ENCODE measurements around the gene EPHA8. TPM values are rescaled to one million over a fixed set of nuclear protein-coding genes. Genes with fewer than 3 reads are reported as not detected.

Gene EPHA8
- total RNA-seq, 3 donors from 2014 or later (not counting 1 experiment from before 2014, with no cell fraction given), result not detected

GRCh38 chr1:22613572-22613918 is 50.3 kb downstream of the EPHA8 start:
- TF ChIP-seq, protein P1, sequence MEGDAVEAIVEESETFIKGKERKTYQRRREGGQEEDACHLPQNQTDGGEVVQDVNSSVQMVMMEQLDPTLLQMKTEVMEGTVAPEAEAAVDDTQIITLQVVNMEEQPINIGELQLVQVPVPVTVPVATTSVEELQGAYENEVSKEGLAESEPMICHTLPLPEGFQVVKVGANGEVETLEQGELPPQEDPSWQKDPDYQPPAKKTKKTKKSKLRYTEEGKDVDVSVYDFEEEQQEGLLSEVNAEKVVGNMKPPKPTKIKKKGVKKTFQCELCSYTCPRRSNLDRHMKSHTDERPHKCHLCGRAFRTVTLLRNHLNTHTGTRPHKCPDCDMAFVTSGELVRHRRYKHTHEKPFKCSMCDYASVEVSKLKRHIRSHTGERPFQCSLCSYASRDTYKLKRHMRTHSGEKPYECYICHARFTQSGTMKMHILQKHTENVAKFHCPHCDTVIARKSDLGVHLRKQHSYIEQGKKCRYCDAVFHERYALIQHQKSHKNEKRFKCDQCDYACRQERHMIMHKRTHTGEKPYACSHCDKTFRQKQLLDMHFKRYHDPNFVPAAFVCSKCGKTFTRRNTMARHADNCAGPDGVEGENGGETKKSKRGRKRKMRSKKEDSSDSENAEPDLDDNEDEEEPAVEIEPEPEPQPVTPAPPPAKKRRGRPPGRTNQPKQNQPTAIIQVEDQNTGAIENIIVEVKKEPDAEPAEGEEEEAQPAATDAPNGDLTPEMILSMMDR (IDR thresholded peaks at IDR 0.05), result no peak
- H3K27ac ChIP-seq (ENCODE audit: low read length), result no peak overlapping the region
- H3K27me3 ChIP-seq (ENCODE audit: control insufficient read depth, insufficient read depth, low read length), result no peaks in the 10 kb centered on the region
- Mint-ChIP-seq H3K4me3 (no peak overlapping the region), H3K4me1 (no peaks in the 10 kb centered on the region), H3K27ac (no peak overlapping the region), H3K27me3 (ENCODE audit: low read depth in 2 of 2) (peaks cover 21 to 28% of the 10 kb centered on the region in 2 donors), H3K9me3 (no peaks in the 10 kb centered on the region), H3K36me3 (no peaks in the 10 kb centered on the region)
- no peak for DNase-seq
- intact Hi-C loops (cut with micrococcal nuclease), result no loop called here
- no peaks in the 10 kb centered on the region for H3K9me3 ChIP-seq (ENCODE audit: control insufficient read depth, insufficient read depth, low read length)
- H3K4me1 ChIP-seq (ENCODE audit: control insufficient read depth, insufficient read depth, low read length), result no peaks in the 10 kb centered on the region
- H3K4me3 ChIP-seq (ENCODE audit: low read length), result no peak overlapping the region
- ATAC-seq, result no peak
- no peaks in the 10 kb centered on the region for H3K36me3 ChIP-seq (ENCODE audit: control insufficient read depth, insufficient read depth, low read length)
- WGBS (ENCODE audit: insufficient coverage), result 73% methylated on average over 5 of the region's 5 CpGs

- no peaks in the 10 kb centered on the region for H3K36me3 Mint-ChIP-seq
- Histone ChIP-seq H3K27ac (ENCODE audit: low read length) (no peak overlapping the region), H3K27me3 (ENCODE audit: control insufficient read depth, insufficient read depth, low read length) (no peaks in the 10 kb centered on the region), H3K4me1 (ENCODE audit: control insufficient read depth, insufficient read depth, low read length) (no peaks in the 10 kb centered on the region), H3K9me3 (ENCODE audit: control insufficient read depth, insufficient read depth, low read length) (no peaks in the 10 kb centered on the region), H3K36me3 (ENCODE audit: control insufficient read depth, insufficient read depth, low read length) (no peaks in the 10 kb centered on the region), H3K4me3 (ENCODE audit: low read length) (no peak overlapping the region)
- H3K4me1 Mint-ChIP-seq, result no peaks in the 10 kb centered on the region
- no peak for ATAC-seq
- no peak for DNase-seq
- no peak overlapping the region for H3K27ac Mint-ChIP-seq
- WGBS (ENCODE audit: insufficient coverage), result 57% methylated on average over 12 of the region's 12 CpGs
- no peak overlapping the region for H3K4me3 Mint-ChIP-seq
- TF ChIP-seq, protein P1 (IDR thresholded peaks at IDR 0.05), result no peak
- H3K9me3 Mint-ChIP-seq, result no peaks in the 10 kb centered on the region
- intact Hi-C loops (cut with micrococcal nuclease), result no loop called here
- peaks cover 19 to 24% of the 10 kb centered on the region in 2 donors for H3K27me3 Mint-ChIP-seq (ENCODE audit: low read depth in 2 of 2)
Measured at GRCh38 chr1:22613951-22614350, 50.7 kb downstream of the EPHA8 start.

GRCh38 chr1:22615886-22616285 is 52.6 kb downstream of the EPHA8 start:
- Mint-ChIP-seq H3K9me3 (no peaks in the 10 kb centered on the region), H3K27ac (no peak overlapping the region), H3K4me3 (no peak overlapping the region), H3K4me1 (no peaks in the 10 kb centered on the region), H3K36me3 (no peaks in the 10 kb centered on the region), H3K27me3 (ENCODE audit: low read depth in 2 of 2) (peaks cover 14% of the 10 kb centered on the region in 2 donors)
- Histone ChIP-seq H3K36me3 (ENCODE audit: control insufficient read depth, insufficient read depth, low read length) (no peaks in the 10 kb centered on the region), H3K4me1 (ENCODE audit: control insufficient read depth, insufficient read depth, low read length) (no peaks in the 10 kb centered on the region), H3K27me3 (ENCODE audit: control insufficient read depth, insufficient read depth, low read length) (no peaks in the 10 kb centered on the region), H3K4me3 (ENCODE audit: low read length) (no peak overlapping the region), H3K27ac (ENCODE audit: low read length) (no peak overlapping the region), H3K9me3 (ENCODE audit: control insufficient read depth, insufficient read depth, low read length) (no peaks in the 10 kb centered on the region)
- 86% methylated on average over 2 of the region's 2 CpGs for WGBS (ENCODE audit: insufficient coverage)
- intact Hi-C loops (cut with micrococcal nuclease), result no loop called here
- no peak for ATAC-seq
- DNase-seq, result no peak
- TF ChIP-seq, protein P1 (IDR thresholded peaks at IDR 0.05), result no peak

- no peaks in the 10 kb centered on the region for H3K9me3 Mint-ChIP-seq
- TF ChIP-seq, protein P1 (IDR thresholded peaks at IDR 0.05), result no peak
- intact Hi-C loops (cut with micrococcal nuclease), result no loop called here
- H3K4me1 Mint-ChIP-seq, result no peaks in the 10 kb centered on the region
- no peak overlapping the region for H3K27ac ChIP-seq (ENCODE audit: low read length)
- no peak for DNase-seq
- H3K9me3 ChIP-seq (ENCODE audit: control insufficient read depth, insufficient read depth, low read length), result no peaks in the 10 kb centered on the region
- peaks cover 8 to 14% of the 10 kb centered on the region in 2 donors for H3K27me3 Mint-ChIP-seq (ENCODE audit: low read depth in 2 of 2)
- H3K4me1 ChIP-seq (ENCODE audit: control insufficient read depth, insufficient read depth, low read length), result no peaks in the 10 kb centered on the region
- 58% methylated on average over 11 of the region's 11 CpGs for WGBS (ENCODE audit: insufficient coverage)
- no peak for ATAC-seq
- no peaks in the 10 kb centered on the region for H3K27me3 ChIP-seq (ENCODE audit: control insufficient read depth, insufficient read depth, low read length)
- H3K36me3 Mint-ChIP-seq, result no peaks in the 10 kb centered on the region
- no peak overlapping the region for H3K27ac Mint-ChIP-seq
- H3K4me3 Mint-ChIP-seq, result no peak overlapping the region
- H3K4me3 ChIP-seq (ENCODE audit: low read length), result no peak overlapping the region
- no peaks in the 10 kb centered on the region for H3K36me3 ChIP-seq (ENCODE audit: control insufficient read depth, insufficient read depth, low read length)
Measured at GRCh38 chr1:22616571-22616970, 53.3 kb downstream of the EPHA8 start.
